GM21526 (cell line): Measurements from ENCODE around the gene E2F1.
"Not testable (repeated sequence)": the region's sequence is repeated elsewhere in the genome, so short reads cannot be mapped to it uniquely, and the experiment has no call there.

Experiments used
- ATAC-seq: cut with Tn5 transposase; IDR thresholded peaks from one replicate; pipeline ENCODE4 v1.9.1; 2021; ENCODE audit warnings: moderate library complexity; ENCODE audit not compliant: unreplicated experiment, low FRiP score

The E2F1 gene

GRCh38 chr20:33646959-33647602, 39.1 kb downstream of the E2F1 start:
- ATAC-seq: not testable (repeated sequence)

DNA sequence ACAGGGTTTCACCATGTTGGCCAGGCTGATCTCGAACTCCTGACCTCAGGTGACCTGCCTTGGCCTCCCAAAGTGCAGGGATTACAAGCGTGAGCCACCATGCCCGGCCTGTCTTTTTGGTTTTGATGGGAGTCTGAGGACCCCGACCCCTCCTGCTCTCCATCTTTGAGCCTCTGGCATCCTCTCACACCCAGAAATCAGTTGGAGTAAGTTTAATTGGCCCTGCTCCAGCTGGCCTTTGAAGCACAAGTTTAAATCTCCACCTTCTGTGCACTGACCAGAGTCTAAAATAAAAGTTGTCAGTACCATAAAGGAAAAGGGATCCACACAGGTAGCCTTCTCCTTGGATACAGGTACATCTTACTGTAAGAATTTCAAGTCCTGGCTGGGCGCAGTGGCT, 40.0 kb downstream of the E2F1 start:
- ATAC-seq: no peak

DNA sequence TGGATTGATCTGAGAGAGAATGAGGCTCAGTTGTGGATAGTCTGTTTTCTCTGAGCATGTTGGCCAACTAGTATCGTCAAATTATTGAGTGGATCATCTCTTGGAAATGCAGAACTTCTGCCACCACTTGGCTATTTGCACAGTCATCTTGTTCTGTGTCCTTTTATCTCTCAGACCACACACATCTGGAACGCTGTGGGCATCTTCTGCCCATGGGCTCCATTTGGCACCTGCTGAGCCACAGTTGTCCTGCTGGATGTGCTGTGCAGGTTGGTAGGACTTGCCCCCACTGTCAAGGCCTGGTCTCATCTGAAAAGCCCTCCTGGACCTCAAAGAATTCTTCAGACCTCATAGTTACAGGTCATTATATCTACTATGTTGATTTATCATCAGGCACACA, 40.8 kb downstream of the E2F1 start:
- no peak for ATAC-seq

- ATAC-seq: no peak
Measured at GRCh38 chr20:33645072-33645358, 41.2 kb downstream of the E2F1 start.

GRCh38 chr20:33644313-33645071, 41.7 kb downstream of the E2F1 start:
- ATAC-seq: no peak

GRCh38 chr20:33640287-33640686, 45.9 kb downstream of the E2F1 start:
- ATAC-seq: no peak

- ATAC-seq: no peak
Measured at GRCh38 chr20:33636776-33637175, 49.4 kb downstream of the E2F1 start.

DNA sequence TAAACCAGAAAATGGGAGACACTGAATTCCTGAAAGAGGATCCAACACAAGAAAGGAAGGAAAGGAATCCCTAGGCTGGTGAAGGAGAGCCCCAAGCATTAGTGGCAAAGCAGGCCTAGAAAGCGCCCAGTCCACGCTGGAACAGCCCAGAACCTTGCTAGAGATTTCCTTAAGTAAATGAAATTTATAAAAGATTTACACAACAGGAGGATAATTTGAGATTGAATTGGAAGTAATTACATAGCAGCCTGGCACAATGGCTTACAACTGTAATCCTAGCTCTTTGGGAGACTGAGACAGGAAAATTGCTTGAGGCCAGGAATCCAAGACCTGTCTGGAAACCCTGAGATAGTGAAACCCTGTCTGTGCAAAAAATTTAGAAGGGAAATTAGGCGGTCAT, 50.8 kb downstream of the E2F1 start:
- no peak for ATAC-seq

GRCh38 chr20:33631910-33632309, 54.3 kb downstream of the E2F1 start:
- ATAC-seq: not testable (repeated sequence)

DNA sequence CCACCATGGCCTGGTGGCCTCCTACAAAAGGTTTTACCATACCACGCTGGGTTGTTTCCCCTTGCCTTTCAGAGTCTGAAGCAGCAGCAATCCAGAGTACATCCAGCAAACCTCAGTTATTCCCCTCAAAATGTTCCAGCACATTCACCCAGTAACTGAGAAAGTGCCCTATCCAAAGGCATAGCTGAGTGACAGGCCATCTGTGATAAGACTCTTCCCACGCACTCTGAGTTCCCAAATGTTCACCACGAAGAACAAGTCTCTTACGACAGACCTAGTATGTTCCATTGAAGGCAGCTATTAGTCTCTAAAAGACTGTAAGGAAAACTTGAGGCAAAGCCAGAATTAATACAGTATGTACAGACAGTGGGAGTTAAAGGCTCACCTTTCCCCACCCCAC, 55.7 kb downstream of the E2F1 start:
- ATAC-seq: no peak

DNA sequence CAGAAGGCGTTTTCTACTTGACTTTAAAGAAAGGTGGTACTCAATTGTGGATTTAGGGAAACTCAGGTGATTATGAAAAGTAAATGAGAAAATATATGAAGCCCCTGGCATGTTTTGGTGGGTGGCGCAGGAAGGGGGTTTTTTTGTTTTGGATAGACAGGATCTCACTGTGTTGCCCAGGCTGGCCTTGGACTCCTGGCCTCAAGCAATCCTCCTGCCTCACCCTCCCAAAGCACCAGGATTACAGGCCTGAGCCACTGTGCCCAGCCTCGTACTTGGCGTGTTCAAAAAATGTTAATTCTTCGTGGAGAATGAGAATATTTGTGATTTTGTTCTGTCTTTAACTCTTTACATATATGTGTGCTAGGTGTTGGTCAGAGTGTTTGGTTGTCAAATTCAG, 56.2 kb downstream of the E2F1 start:
- no peak for ATAC-seq

DNA sequence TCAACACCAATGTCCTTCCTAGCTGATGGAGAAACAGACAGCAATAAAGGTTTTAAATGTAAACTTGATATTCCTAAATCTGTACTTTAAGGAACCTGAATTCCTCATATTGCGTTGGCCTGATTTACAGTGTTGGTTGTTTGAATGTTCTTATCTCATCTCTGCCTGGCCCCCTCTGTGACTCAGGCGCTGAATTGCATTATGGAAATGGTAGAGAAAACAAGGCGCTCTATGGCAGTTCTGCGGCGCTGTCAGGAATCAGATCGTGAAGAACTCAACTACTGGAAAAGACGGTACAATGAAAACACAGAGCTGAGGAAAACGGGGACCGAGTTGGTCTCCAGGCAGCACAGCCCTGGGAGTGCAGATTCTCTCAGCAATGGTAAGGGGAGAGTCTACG, 56.7 kb downstream of the E2F1 start:
- no peak for ATAC-seq

- no peak for ATAC-seq
Measured at GRCh38 chr20:33627577-33628216, 58.5 kb downstream of the E2F1 start.

DNA sequence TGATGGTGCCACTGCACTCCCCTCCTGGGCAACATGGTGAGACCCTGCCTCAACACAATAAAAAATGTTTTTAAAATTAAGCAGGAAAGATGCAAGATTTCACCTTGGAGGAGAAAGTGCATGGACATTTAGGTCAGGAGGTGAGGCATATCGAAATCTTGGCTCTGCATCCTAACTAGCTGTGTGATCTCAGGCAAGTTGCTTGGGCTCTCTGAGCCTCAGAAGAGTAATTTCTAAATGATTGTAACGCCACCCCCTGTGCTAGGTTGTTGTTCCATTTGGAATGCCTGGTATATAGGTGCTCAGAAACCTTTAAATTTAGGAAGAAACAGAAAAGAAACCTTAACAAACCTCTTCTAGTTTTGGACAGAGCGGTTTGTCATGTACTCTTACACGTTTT, 60.0 kb downstream of the E2F1 start:
- no peak for ATAC-seq
